H9 (cell line): ENCODE results near the gene DNAJC9. TPM values are rescaled to one million over a fixed set of nuclear protein-coding genes. Genes with fewer than 3 reads are reported as not detected.

Experiments used
- DNase-seq: peaks from one replicate; pipeline ENCODE4 v3.0.0-alpha.2; 2017
- H2AFZ ChIP-seq: one replicate; pipeline ENCODE4 v1.6.1; 2013; ENCODE audit warnings: mild to moderate bottlenecking, low read length, control low read depth, moderate library complexity
- H2AK5ac ChIP-seq: 2 replicates; pipeline ENCODE4 v1.6.1; 2013; ENCODE audit warnings: low read length, control low read depth, mixed read lengths; ENCODE audit not compliant: insufficient read length
- H2BK120ac ChIP-seq: one replicate; pipeline ENCODE4 v1.6.1; 2013; ENCODE audit warnings: low read depth, mild to moderate bottlenecking, low read length, control low read depth, inconsistent platforms; ENCODE audit not compliant: poor library complexity, severe bottlenecking
- H2BK12ac ChIP-seq: 2 replicates; pipeline ENCODE4 v1.6.1; 2013; ENCODE audit warnings: low read length, control low read depth, mixed read lengths, low read depth; ENCODE audit not compliant: insufficient read length
- H2BK15ac ChIP-seq: 2 replicates; pipeline ENCODE4 v1.6.1; 2013; ENCODE audit warnings: low read depth, low read length, control low read depth
- H2BK20ac ChIP-seq: one replicate; pipeline ENCODE4 v1.6.1; 2013; ENCODE audit warnings: low read depth, mild to moderate bottlenecking, low read length, control low read depth, inconsistent platforms; ENCODE audit not compliant: poor library complexity, severe bottlenecking
- H2BK5ac ChIP-seq: 2 replicates; pipeline ENCODE4 v1.6.1; 2013; ENCODE audit warnings: low read length, control low read depth, mixed read lengths; ENCODE audit not compliant: insufficient read length
- H3K14ac ChIP-seq: 2 replicates; pipeline ENCODE4 v1.6.1; 2013; ENCODE audit warnings: low read length, control low read depth; ENCODE audit not compliant: insufficient read depth
- H3K18ac ChIP-seq: 2 replicates; pipeline ENCODE4 v1.6.1; 2013; ENCODE audit warnings: low read depth, mild to moderate bottlenecking, mixed read lengths, low read length, control low read depth; ENCODE audit not compliant: insufficient read length
- H3K23ac ChIP-seq: 2 replicates; pipeline ENCODE4 v1.6.1; 2013; ENCODE audit warnings: low read length, control low read depth, mixed read lengths, low read depth; ENCODE audit not compliant: insufficient read length
- H3K23me2 ChIP-seq: 2 replicates; pipeline ENCODE4 v1.6.1; 2013; ENCODE audit warnings: low read depth, mild to moderate bottlenecking, mixed read lengths, low read length, control low read depth; ENCODE audit not compliant: insufficient read length, poor library complexity, severe bottlenecking
- H3K27ac ChIP-seq: 2 replicates; pipeline ENCODE4 v1.5.1; 2013; ENCODE audit warnings: low read length, control low read depth, mixed read lengths, low read depth; ENCODE audit not compliant: insufficient read length
- H3K27me3 ChIP-seq: 2 replicates; pipeline ENCODE4 v1.6.1; 2013; ENCODE audit warnings: low read length, control low read depth, inconsistent platforms; ENCODE audit not compliant: insufficient read depth
- H3K4ac ChIP-seq: 2 replicates; pipeline ENCODE4 v1.6.1; 2013; ENCODE audit warnings: low read depth, mild to moderate bottlenecking, control low read depth, inconsistent platforms, low read length, moderate library complexity
- H3K4me1 ChIP-seq: 2 replicates; pipeline ENCODE4 v1.6.1; 2013; ENCODE audit warnings: low read length, control low read depth, inconsistent platforms; ENCODE audit not compliant: insufficient read depth
- H3K4me2 ChIP-seq: 2 replicates; pipeline ENCODE4 v1.6.1; 2013; ENCODE audit warnings: low read length, control low read depth, mixed read lengths; ENCODE audit not compliant: insufficient read length, insufficient read depth
- H3K56ac ChIP-seq: 2 replicates; pipeline ENCODE4 v1.6.1; 2013; ENCODE audit warnings: low read depth, mild to moderate bottlenecking, mixed read lengths, low read length, control low read depth; ENCODE audit not compliant: insufficient read length
- H3K79me1 ChIP-seq: 2 replicates; pipeline ENCODE4 v1.6.1; 2013; ENCODE audit warnings: low read depth, mild to moderate bottlenecking, moderate library complexity, low read length, control low read depth, inconsistent platforms; ENCODE audit not compliant: insufficient read depth, poor library complexity, severe bottlenecking
- H3K79me2 ChIP-seq: 2 replicates; pipeline ENCODE4 v1.6.1; 2013; ENCODE audit warnings: low read length, control low read depth, inconsistent platforms; ENCODE audit not compliant: insufficient read depth
- H3K9ac ChIP-seq: 2 replicates; pipeline ENCODE4 v1.6.1; 2013; ENCODE audit warnings: low read length, control low read depth, mixed read lengths; ENCODE audit not compliant: insufficient read length; ENCODE audit errors: extremely low read depth
- H3K9me3 ChIP-seq: one replicate; pipeline ENCODE4 v1.6.1; 2013; ENCODE audit warnings: low read depth, low read length, inconsistent platforms; ENCODE audit not compliant: control insufficient read depth
- H3T11ph ChIP-seq: one replicate; pipeline ENCODE4 v1.6.1; 2013; ENCODE audit warnings: mild to moderate bottlenecking, low read length, control low read depth, inconsistent platforms
- H4K20me1 ChIP-seq: one replicate; pipeline ENCODE4 v1.6.1; 2013; ENCODE audit not compliant: control insufficient read depth, insufficient read length, insufficient read depth
- H4K5ac ChIP-seq: 2 replicates; pipeline ENCODE4 v1.6.1; 2013; ENCODE audit warnings: low read depth, mild to moderate bottlenecking, mixed read lengths, low read length, control low read depth; ENCODE audit not compliant: insufficient read length
- H4K8ac ChIP-seq: replicated peaks from 2 replicates; pipeline ENCODE4 v1.6.1; 2013; ENCODE audit warnings: low read length, control low read depth, mixed read lengths, low read depth; ENCODE audit not compliant: insufficient read length
- H4K91ac ChIP-seq: 2 replicates; pipeline ENCODE4 v1.6.1; 2013; ENCODE audit warnings: low read depth, mild to moderate bottlenecking, moderate library complexity, mixed read lengths, low read length, control low read depth; ENCODE audit not compliant: insufficient read length
- H3K27ac Mint-ChIP-seq, 3 experiments: 2 replicates in 2 of 3; 3 replicates in 1 of 3; pipeline ENCODE4 v1.8.0; 2020 to 2021; ENCODE audit warnings: mixed read lengths in 3 of 3, mild to moderate bottlenecking in 1 of 3, moderate library complexity in 1 of 3
- H3K27me3 Mint-ChIP-seq: 2 replicates; pipeline ENCODE4 v1.8.0; 2021; ENCODE audit warnings: low read depth, mild to moderate bottlenecking, moderate library complexity, mixed read lengths
- H3K36me3 Mint-ChIP-seq, 3 experiments: 2 replicates in 2 of 3; 3 replicates in 1 of 3; pipeline ENCODE4 v1.8.0; 2020 to 2021; ENCODE audit warnings: low read depth in 3 of 3, mixed read lengths in 3 of 3; ENCODE audit not compliant: insufficient read depth in 1 of 3
- H3K4me1 Mint-ChIP-seq, 2 experiments: 2 replicates each; pipeline ENCODE4 v1.8.0; 2020; ENCODE audit warnings: mixed read lengths in 2 of 2
- H3K4me3 Mint-ChIP-seq, 2 experiments: 2 replicates in 1 of 2; 3 replicates in 1 of 2; pipeline ENCODE4 v1.8.0; 2020 to 2021; ENCODE audit warnings: mild to moderate bottlenecking in 2 of 2, mixed read lengths in 2 of 2, moderate library complexity in 1 of 2
- H3K9me3 Mint-ChIP-seq, 2 experiments: 2 replicates in 1 of 2; 3 replicates in 1 of 2; pipeline ENCODE4 v1.8.0; 2020; ENCODE audit warnings: mild to moderate bottlenecking in 2 of 2, mixed read lengths in 2 of 2, moderate library complexity in 1 of 2
- WGBS: extraction: QIAGEN DNeasy Blood & Tissue Kit; methylation state at CpG from one replicate; pipeline ENCODE4 v1.1.7; 2013; ENCODE audit warnings: missing lambda C conversion rate, low lambda C conversion rate, mixed read lengths; ENCODE audit not compliant: insufficient read length; ENCODE audit errors: extremely low coverage; 5-methylcytosine and 5-hydroxymethylcytosine counted together
- total RNA-seq: library from RNA; stranded (reverse); gene quantifications from 2 replicates; pipeline ENCODE4 v1.2.1, GENCODE V29; 2021
- TF ChIP-seq, protein P1 (sequence below): fragments of 200-600 bp; sonication (generic); conservative IDR thresholded peaks from 3 replicates; pipeline ENCODE4 v1.8.0; 2021; ENCODE audit warnings: antibody characterized with exemption, mild to moderate bottlenecking

DNAJC9 gene
- total RNA-seq, 1 experiment from 2014 or later = 45.7 TPM

DNA sequence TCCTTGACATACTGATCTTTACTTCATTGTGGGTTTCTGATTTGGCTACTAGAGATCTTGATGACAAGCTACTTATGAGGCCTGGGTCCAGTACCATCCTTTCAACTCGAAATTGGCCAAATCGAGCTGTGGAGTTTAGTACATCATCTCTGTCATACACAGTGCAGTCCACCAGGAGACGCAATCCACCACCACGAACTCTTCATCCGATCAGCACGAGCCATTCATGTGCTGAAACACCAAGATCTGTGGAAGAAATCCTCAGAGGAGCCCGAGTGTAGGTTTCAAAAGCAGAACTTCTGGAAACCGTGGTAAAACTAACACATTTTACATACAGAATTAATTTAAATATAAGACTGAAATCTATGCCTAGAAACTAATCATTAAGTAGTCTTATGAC is 14.2 kb downstream of the DNAJC9 start:
- Histone ChIP-seq H3K23ac (no peak overlapping the region), H2AK5ac (no peak overlapping the region), H3K4ac (no peak overlapping the region), H3K79me2 (no peaks in the 10 kb centered on the region), H3K4me1 (no peaks in the 10 kb centered on the region), H4K20me1 (no peaks in the 10 kb centered on the region), H3K9ac (no peak overlapping the region), H2BK15ac (no peak overlapping the region), H3K18ac (no peak overlapping the region), H2AFZ (no peak overlapping the region), H2BK20ac (no peak overlapping the region), H3K27me3 (no peaks in the 10 kb centered on the region), H2BK12ac (no peak overlapping the region), H3K27ac (no peak overlapping the region), H3K23me2 (no peaks in the 10 kb centered on the region), H3T11ph (no peak overlapping the region), H2BK5ac (no peak overlapping the region), H3K4me2 (no peak overlapping the region), H3K56ac (no peak overlapping the region), H3K79me1 (no peaks in the 10 kb centered on the region), H2BK120ac (no peak overlapping the region), H4K91ac (no peak overlapping the region), H3K9me3 (no peaks in the 10 kb centered on the region), H3K14ac (no peak overlapping the region), H4K5ac (no peak overlapping the region), H4K8ac (no peak overlapping the region)
- no peak overlapping the region for H3K4me3 Mint-ChIP-seq
- peak overlapping the region in 2 of 3 experiments; percentile 3 to 38; a peak in 2 of 7 replicates for H3K27ac Mint-ChIP-seq
- no peaks in the 10 kb centered on the region for H3K4me1 Mint-ChIP-seq
- H3K27me3 Mint-ChIP-seq = no peaks in the 10 kb centered on the region
- H3K36me3 Mint-ChIP-seq = peaks cover 3 to 13% (median 13%) of the 10 kb centered on the region in 3 experiments; a peak in 6 of 7 replicates
- no peaks in the 10 kb centered on the region for H3K9me3 Mint-ChIP-seq
- DNase-seq = peak; percentile 40
- no CpG with 5 or more reads among the region's 8 CpGs for WGBS
- TF ChIP-seq, protein P1, sequence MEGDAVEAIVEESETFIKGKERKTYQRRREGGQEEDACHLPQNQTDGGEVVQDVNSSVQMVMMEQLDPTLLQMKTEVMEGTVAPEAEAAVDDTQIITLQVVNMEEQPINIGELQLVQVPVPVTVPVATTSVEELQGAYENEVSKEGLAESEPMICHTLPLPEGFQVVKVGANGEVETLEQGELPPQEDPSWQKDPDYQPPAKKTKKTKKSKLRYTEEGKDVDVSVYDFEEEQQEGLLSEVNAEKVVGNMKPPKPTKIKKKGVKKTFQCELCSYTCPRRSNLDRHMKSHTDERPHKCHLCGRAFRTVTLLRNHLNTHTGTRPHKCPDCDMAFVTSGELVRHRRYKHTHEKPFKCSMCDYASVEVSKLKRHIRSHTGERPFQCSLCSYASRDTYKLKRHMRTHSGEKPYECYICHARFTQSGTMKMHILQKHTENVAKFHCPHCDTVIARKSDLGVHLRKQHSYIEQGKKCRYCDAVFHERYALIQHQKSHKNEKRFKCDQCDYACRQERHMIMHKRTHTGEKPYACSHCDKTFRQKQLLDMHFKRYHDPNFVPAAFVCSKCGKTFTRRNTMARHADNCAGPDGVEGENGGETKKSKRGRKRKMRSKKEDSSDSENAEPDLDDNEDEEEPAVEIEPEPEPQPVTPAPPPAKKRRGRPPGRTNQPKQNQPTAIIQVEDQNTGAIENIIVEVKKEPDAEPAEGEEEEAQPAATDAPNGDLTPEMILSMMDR = peak; percentile 53
